Measurements from ENCODE around the gene ARHGAP26.

The ARHGAP26 gene

GRCh38 chr5:143004361-143005145 is 234.4 kb downstream of the ARHGAP26 start:
- TF ChIP-seq FOXP2 (optimal IDR thresholded peaks at IDR 0.05; ENCODE audit: borderline replicate concordance, extremely low read depth, extremely low read length, insufficient read depth) (no peak), POLR2AphosphoS5 (IDR thresholded peaks at IDR 0.05; ENCODE audit: low read depth, low read length) (no peak), TAF1 (IDR thresholded peaks at IDR 0.05; ENCODE audit: borderline replicate concordance, insufficient read depth, low read length) (no peak)
- TF ChIP-seq, protein P1, sequence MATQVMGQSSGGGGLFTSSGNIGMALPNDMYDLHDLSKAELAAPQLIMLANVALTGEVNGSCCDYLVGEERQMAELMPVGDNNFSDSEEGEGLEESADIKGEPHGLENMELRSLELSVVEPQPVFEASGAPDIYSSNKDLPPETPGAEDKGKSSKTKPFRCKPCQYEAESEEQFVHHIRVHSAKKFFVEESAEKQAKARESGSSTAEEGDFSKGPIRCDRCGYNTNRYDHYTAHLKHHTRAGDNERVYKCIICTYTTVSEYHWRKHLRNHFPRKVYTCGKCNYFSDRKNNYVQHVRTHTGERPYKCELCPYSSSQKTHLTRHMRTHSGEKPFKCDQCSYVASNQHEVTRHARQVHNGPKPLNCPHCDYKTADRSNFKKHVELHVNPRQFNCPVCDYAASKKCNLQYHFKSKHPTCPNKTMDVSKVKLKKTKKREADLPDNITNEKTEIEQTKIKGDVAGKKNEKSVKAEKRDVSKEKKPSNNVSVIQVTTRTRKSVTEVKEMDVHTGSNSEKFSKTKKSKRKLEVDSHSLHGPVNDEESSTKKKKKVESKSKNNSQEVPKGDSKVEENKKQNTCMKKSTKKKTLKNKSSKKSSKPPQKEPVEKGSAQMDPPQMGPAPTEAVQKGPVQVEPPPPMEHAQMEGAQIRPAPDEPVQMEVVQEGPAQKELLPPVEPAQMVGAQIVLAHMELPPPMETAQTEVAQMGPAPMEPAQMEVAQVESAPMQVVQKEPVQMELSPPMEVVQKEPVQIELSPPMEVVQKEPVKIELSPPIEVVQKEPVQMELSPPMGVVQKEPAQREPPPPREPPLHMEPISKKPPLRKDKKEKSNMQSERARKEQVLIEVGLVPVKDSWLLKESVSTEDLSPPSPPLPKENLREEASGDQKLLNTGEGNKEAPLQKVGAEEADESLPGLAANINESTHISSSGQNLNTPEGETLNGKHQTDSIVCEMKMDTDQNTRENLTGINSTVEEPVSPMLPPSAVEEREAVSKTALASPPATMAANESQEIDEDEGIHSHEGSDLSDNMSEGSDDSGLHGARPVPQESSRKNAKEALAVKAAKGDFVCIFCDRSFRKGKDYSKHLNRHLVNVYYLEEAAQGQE (IDR thresholded peaks at IDR 0.05; ENCODE audit: insufficient read depth in 1 of 2, low read depth in 2 of 2, low read length in 2 of 2), result no peak

- TF ChIP-seq, protein P1 (IDR thresholded peaks at IDR 0.05; ENCODE audit: insufficient read depth in 1 of 2, low read depth in 2 of 2, low read length in 2 of 2), result no peak
- no peak for TF ChIP-seq TAF1 (IDR thresholded peaks at IDR 0.05; ENCODE audit: borderline replicate concordance, insufficient read depth, low read length)
- no peak for TF ChIP-seq SIN3A (IDR thresholded peaks at IDR 0.05; ENCODE audit: borderline replicate concordance, insufficient read depth, low read length)
- TF ChIP-seq FOXP2 (optimal IDR thresholded peaks at IDR 0.05; ENCODE audit: borderline replicate concordance, extremely low read depth, extremely low read length, insufficient read depth), result no peak
- TF ChIP-seq POLR2AphosphoS5 (IDR thresholded peaks at IDR 0.05; ENCODE audit: low read depth, low read length), result no peak
Observed at GRCh38 chr5:143006501-143006900, 236.3 kb downstream of the ARHGAP26 start.

DNA sequence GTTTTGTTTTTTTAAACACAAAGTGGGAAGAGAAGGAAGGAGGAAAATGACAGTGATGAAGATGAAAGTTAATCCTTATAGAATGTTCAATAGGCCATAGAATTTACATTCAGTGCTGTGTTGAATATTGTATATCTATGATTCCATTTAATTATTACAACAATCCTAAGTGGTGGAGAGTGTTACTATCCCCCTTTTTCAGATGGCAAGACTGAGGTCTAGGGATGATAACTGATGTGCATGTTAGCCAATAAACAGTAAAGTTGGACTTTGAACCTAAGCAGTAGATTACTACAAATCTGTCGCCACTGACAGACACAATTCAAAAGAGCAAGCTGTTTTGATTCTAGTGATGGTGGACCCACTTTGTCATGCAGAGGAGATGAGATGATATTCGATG is 237.9 kb downstream of the ARHGAP26 start:
- TF ChIP-seq POLR2AphosphoS5 (IDR thresholded peaks at IDR 0.05; ENCODE audit: low read depth, low read length), result no peak
- no peak for TF ChIP-seq FOXP2 (optimal IDR thresholded peaks at IDR 0.05; ENCODE audit: borderline replicate concordance, extremely low read depth, extremely low read length, insufficient read depth)
- no peak for TF ChIP-seq TAF1 (IDR thresholded peaks at IDR 0.05; ENCODE audit: borderline replicate concordance, insufficient read depth, low read length)
- TF ChIP-seq SIN3A (IDR thresholded peaks at IDR 0.05; ENCODE audit: borderline replicate concordance, insufficient read depth, low read length), result no peak
- TF ChIP-seq, protein P1 (IDR thresholded peaks at IDR 0.05; ENCODE audit: insufficient read depth in 1 of 2, low read depth in 2 of 2, low read length in 2 of 2), result no peak

DNA sequence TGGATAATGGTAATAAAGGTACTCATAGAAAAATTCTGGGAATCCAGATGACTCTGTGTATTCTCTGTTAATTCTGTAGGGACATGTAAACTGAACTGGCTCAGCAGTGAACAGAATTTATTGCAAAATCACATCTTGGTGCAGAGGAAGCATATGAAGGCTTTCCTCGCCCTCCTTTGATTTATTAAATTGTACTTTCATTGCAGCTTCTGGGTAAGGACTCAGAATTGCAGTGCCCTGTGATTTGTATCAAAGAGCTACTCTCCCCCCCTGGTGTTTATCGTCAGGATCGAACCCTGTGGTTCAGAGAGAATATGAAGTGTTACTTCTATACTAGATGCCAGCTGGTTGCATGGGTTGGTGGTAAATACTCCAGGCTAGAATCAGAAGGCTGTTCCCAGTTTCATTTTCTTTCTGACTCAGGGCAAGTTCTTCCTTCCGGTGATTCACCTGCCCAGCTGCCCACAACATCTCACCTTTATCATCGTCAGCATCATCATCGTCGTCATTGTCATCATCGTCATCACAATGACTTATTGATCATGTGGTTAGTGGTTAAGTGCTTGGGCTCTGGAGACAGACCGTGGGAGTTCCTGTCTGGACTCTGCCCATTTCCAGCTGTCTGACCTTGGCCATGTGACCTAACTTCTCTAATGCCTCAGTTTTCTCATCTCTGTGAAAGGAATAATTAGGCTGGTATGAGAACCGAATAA is 238.8 kb downstream of the ARHGAP26 start:
- TF ChIP-seq POLR2AphosphoS5 (IDR thresholded peaks at IDR 0.05; ENCODE audit: low read depth, low read length) (no peak), FOXP2 (optimal IDR thresholded peaks at IDR 0.05; ENCODE audit: borderline replicate concordance, extremely low read depth, extremely low read length, insufficient read depth) (no peak), SIN3A (IDR thresholded peaks at IDR 0.05; ENCODE audit: borderline replicate concordance, insufficient read depth, low read length) (no peak), TAF1 (IDR thresholded peaks at IDR 0.05; ENCODE audit: borderline replicate concordance, insufficient read depth, low read length) (no peak)
- TF ChIP-seq, protein P1 (IDR thresholded peaks at IDR 0.05; ENCODE audit: insufficient read depth in 1 of 2, low read depth in 2 of 2, low read length in 2 of 2), result no peak

All from PFSK-1 (cell line).